Kidney tubule cell (primary cell): ENCODE measurements around the gene COX6B2.

Experiments
- DNase-seq: peaks from one replicate; pipeline ENCODE4 v3.0.0-alpha.2; 2018; ENCODE audit warnings: low spot score

The COX6B2 gene

GRCh38 chr19:55383279-55384130 lies 29.0 kb upstream of the COX6B2 start:
- DNase-seq = peak; percentile 77

- no peak for DNase-seq
These were observed 28.1 kb upstream of the COX6B2 start for GRCh38 chr19:55382522-55383054.

- no peak for DNase-seq
These were observed 27.5 kb upstream of the COX6B2 start for GRCh38 chr19:55382013-55382412.

GRCh38 chr19:55379174-55379573 lies 24.7 kb upstream of the COX6B2 start:
- DNase-seq = no peak

GRCh38 chr19:55377356-55378131 lies 23.0 kb upstream of the COX6B2 start:
- DNase-seq = no peak

GRCh38 chr19:55376241-55376933 lies 21.9 kb upstream of the COX6B2 start, which contains the start of gene TMEM190:
Gene TMEM190, plus strand, starts transcription at chr19:55376826. Its CDS starts 28 bp downstream, at chr19:55376854.
- DNase-seq = no peak

- DNase-seq = peak; percentile 85
These were observed 19.7 kb upstream of the COX6B2 start for GRCh38 chr19:55373993-55374757.

GRCh38 chr19:55373306-55373992 lies 18.9 kb upstream of the COX6B2 start:
- peak; percentile 54 for DNase-seq

GRCh38 chr19:55372316-55373081 lies 18.0 kb upstream of the COX6B2 start:
- peak; percentile 89 for DNase-seq

- peak; percentile 87 for DNase-seq
These were observed 15.9 kb upstream of the COX6B2 start, which contains the start of gene IL11 for GRCh38 chr19:55370305-55370988. Gene IL11, minus strand, starts transcription at chr19:55370463. Its CDS starts 153 bp downstream, at chr19:55370310.

GRCh38 chr19:55369653-55370304 lies 15.3 kb upstream of the COX6B2 start:
- peak; percentile 74 for DNase-seq

- DNase-seq = peak; percentile 63
These were observed 14.4 kb upstream of the COX6B2 start for GRCh38 chr19:55368701-55369563.

GRCh38 chr19:55368106-55368505 lies 13.6 kb upstream of the COX6B2 start:
- no peak for DNase-seq

- no peak for DNase-seq
These were observed 12.3 kb upstream of the COX6B2 start for GRCh38 chr19:55366790-55367189.

GRCh38 chr19:55365964-55366363 lies 11.4 kb upstream of the COX6B2 start:
- no peak for DNase-seq

- no peak for DNase-seq
These were observed 10.7 kb upstream of the COX6B2 start for GRCh38 chr19:55365245-55365644.

- DNase-seq = peak; percentile 28
These were observed 8.6 kb upstream of the COX6B2 start, which contains the start of gene GARIN5B for GRCh38 chr19:55362990-55363716. Gene GARIN5B, minus strand, starts transcription at chr19:55363260. Its CDS starts 194 bp downstream, at chr19:55363066.
